Vagina (tissue), 2 donors: Measurements from ENCODE around the gene MED13L.

Experiments used
- CTCF ChIP-seq, 3 experiments: fragments of 450-650 bp in 2 of 3; fragments of 200-600 bp in 1 of 3; sonication (generic) in 1 of 3; IDR thresholded peaks; one replicate each; pipeline ENCODE4 v1.5.1; 2017 to 2019; ENCODE audit warnings: antibody characterized with exemption in 3 of 3, mild to moderate bottlenecking in 2 of 3, moderate library complexity in 2 of 3
- POLR2A ChIP-seq, 2 donors: fragments of 450-650 bp; IDR thresholded peaks; one replicate each; pipeline ENCODE4 v1.6.1; 2017; ENCODE audit warnings: antibody characterized with exemption in 2 of 2, mild to moderate bottlenecking in 2 of 2, moderate library complexity in 2 of 2

- TF ChIP-seq CTCF (IDR thresholded peaks at IDR 0.05) (no peak), POLR2A (IDR thresholded peaks at IDR 0.05) (no peak)
These were observed 287.3 kb downstream of the MED13L start for GRCh38 chr12:115990241-115990640.
